Endothelial cell of umbilical vein (primary cell): ENCODE data around the gene LAMC1.

Experiments used
- EZH2 ChIP-seq: IDR thresholded peaks from 2 replicates; pipeline ENCODE4 v1.6.1; 2012; ENCODE audit warnings: borderline replicate concordance, low read depth, mild to moderate bottlenecking, moderate library complexity, low read length, inconsistent platforms; ENCODE audit not compliant: severe bottlenecking
- JUN ChIP-seq: IDR thresholded peaks from 2 replicates; pipeline ENCODE4 v1.6.1; 2011; ENCODE audit warnings: borderline replicate concordance, low read depth; ENCODE audit not compliant: insufficient read length, insufficient read depth
- POLR2A ChIP-seq: IDR thresholded peaks from 2 replicates; pipeline ENCODE4 v1.6.1; 2012; ENCODE audit warnings: low read depth, mild to moderate bottlenecking, control low read depth, low read length
- POLR2AphosphoS5 ChIP-seq: IDR thresholded peaks from 2 replicates; pipeline ENCODE4 v1.6.1; 2012; ENCODE audit warnings: low read depth, mild to moderate bottlenecking, control low read depth, low read length, moderate library complexity; ENCODE audit not compliant: insufficient read depth
- TF ChIP-seq, protein P1 (sequence below), 2 donors: IDR thresholded peaks; 1 replicate in 1 of 2; 2 replicates in 1 of 2; pipeline ENCODE4 v1.5.1; 2011; ENCODE audit warnings: low read length in 2 of 2, mild to moderate bottlenecking in 2 of 2, moderate library complexity in 2 of 2, control low read depth in 1 of 2, inconsistent platforms in 1 of 2, low read depth in 1 of 2; ENCODE audit not compliant: insufficient read depth in 1 of 2; ENCODE audit errors: extremely low read depth in 1 of 2
- TF ChIP-seq, protein P2 (sequence below): IDR thresholded peaks from 2 replicates; pipeline ENCODE4 v1.6.1; 2011; ENCODE audit not compliant: insufficient read depth, insufficient read length

DNA sequence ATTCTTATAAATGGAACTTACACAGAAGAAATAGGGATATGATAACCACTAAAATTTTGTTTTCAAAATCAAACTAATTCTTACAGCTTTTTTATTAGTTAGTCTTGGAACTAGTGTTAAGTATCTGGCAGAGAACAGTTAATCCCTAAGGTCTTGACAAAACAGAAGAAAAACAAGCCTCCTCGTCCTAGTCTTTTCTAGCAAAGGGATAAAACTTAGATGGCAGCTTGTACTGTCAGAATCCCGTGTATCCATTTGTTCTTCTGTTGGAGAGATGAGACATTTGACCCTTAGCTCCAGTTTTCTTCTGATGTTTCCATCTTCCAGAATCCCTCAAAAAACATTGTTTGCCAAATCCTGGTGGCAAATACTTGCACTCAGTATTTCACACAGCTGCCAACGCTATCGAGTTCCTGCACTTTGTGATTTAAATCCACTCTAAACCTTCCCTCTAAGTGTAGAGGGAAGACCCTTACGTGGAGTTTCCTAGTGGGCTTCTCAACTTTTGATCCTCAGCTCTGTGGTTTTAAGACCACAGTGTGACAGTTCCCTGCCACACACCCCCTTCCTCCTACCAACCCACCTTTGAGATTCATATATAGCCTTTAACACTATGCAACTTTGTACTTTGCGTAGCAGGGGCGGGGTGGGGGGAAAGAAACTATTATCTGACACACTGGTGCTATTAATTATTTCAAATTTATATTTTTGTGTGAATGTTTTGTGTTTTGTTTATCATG, 120.5 kb downstream of the LAMC1 start:
- TF ChIP-seq, protein P1, sequence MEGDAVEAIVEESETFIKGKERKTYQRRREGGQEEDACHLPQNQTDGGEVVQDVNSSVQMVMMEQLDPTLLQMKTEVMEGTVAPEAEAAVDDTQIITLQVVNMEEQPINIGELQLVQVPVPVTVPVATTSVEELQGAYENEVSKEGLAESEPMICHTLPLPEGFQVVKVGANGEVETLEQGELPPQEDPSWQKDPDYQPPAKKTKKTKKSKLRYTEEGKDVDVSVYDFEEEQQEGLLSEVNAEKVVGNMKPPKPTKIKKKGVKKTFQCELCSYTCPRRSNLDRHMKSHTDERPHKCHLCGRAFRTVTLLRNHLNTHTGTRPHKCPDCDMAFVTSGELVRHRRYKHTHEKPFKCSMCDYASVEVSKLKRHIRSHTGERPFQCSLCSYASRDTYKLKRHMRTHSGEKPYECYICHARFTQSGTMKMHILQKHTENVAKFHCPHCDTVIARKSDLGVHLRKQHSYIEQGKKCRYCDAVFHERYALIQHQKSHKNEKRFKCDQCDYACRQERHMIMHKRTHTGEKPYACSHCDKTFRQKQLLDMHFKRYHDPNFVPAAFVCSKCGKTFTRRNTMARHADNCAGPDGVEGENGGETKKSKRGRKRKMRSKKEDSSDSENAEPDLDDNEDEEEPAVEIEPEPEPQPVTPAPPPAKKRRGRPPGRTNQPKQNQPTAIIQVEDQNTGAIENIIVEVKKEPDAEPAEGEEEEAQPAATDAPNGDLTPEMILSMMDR (IDR thresholded peaks at IDR 0.05; ENCODE audit: extremely low read depth in 1 of 2, insufficient read depth in 1 of 2, low read depth in 1 of 2, low read length in 2 of 2): no peak
- no peak for TF ChIP-seq JUN
- TF ChIP-seq EZH2: no peak
- TF ChIP-seq POLR2AphosphoS5: no peak
- no peak for TF ChIP-seq POLR2A
- TF ChIP-seq, protein P2, sequence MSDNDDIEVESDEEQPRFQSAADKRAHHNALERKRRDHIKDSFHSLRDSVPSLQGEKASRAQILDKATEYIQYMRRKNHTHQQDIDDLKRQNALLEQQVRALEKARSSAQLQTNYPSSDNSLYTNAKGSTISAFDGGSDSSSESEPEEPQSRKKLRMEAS: no peak
